ENCODE data around the gene GABRA4.

Gene GABRA4

DNA sequence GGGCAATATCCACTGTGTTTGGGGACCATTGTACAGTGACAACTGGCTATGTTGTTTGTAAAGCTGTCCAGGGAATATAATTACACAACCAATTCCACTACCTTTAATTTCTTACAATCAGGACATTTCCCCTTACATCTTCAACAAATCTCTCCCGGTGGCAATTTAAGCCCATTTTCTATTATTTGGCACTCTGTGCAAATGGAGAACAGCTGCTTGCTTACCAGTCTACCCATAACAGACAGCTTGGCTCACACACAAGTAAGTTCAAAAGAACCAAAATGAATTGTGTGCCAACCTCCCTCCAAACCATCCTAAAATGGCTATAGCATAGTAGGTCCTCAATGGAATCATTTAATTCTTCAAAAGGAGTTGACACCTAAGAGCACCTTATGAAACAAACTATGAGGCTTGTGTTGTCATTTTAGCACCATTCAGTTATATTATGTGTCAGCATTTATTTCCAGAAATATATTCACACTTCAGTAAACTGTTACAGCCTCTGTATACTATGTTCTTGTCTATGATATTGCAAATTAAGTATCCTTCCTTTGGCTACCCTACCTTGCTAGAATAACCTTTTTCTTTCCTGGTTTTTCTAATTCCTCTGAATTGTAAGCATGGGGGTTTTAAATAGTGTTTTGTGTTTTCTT lies 18.4 kb downstream of the GABRA4 start:
- no peaks in the 10 kb centered on the region for H3K36me3 ChIP-seq (ENCODE audit: control insufficient read depth in 2 of 2, insufficient read depth in 1 of 2, low read length in 2 of 2)
- no peak for TF ChIP-seq ZNF433 (tag by site-specific recombination; IDR thresholded peaks at IDR 0.05; ENCODE audit: low read depth)
- TF ChIP-seq ZNF335 (tag by site-specific recombination; conservative IDR thresholded peaks at IDR 0.05): no peak
- TF ChIP-seq ZNF239 (tag by site-specific recombination; IDR thresholded peaks at IDR 0.05): no peak
- TF ChIP-seq, protein P1, sequence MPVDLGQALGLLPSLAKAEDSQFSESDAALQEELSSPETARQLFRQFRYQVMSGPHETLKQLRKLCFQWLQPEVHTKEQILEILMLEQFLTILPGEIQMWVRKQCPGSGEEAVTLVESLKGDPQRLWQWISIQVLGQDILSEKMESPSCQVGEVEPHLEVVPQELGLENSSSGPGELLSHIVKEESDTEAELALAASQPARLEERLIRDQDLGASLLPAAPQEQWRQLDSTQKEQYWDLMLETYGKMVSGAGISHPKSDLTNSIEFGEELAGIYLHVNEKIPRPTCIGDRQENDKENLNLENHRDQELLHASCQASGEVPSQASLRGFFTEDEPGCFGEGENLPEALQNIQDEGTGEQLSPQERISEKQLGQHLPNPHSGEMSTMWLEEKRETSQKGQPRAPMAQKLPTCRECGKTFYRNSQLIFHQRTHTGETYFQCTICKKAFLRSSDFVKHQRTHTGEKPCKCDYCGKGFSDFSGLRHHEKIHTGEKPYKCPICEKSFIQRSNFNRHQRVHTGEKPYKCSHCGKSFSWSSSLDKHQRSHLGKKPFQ (tag by site-specific recombination; IDR thresholded peaks at IDR 0.05): no peak
- no peak for TF ChIP-seq ZNF274 (IDR thresholded peaks at IDR 0.05; ENCODE audit: low read length)
- no peak for TF ChIP-seq ZNF274 (tag by site-specific recombination; IDR thresholded peaks at IDR 0.05; ENCODE audit: borderline replicate concordance)
- no peak for TF ChIP-seq CTCF (tag by site-specific recombination; IDR thresholded peaks at IDR 0.05)
- TF ChIP-seq ZBTB11 (tag by site-specific recombination; conservative IDR thresholded peaks at IDR 0.05; ENCODE audit: low read depth): no peak
- TF ChIP-seq ZNF175 (tag by site-specific recombination; IDR thresholded peaks at IDR 0.05): no peak
- no peak for TF ChIP-seq ZNF404 (tag by site-specific recombination; IDR thresholded peaks at IDR 0.05)
- no peak for TF ChIP-seq RBAK (tag by site-specific recombination; IDR thresholded peaks at IDR 0.05)
- no peak for TF ChIP-seq ZNF112 (tag by site-specific recombination; IDR thresholded peaks at IDR 0.05)
- no peak for TF ChIP-seq ZXDB (tag by site-specific recombination; IDR thresholded peaks at IDR 0.05)
- no peak for TF ChIP-seq ZNF610 (tag by site-specific recombination; IDR thresholded peaks at IDR 0.05; ENCODE audit: borderline replicate concordance)
- TF ChIP-seq ZNF654 (tag by site-specific recombination; IDR thresholded peaks at IDR 0.05; ENCODE audit: low read depth): no peak
- no peak for TF ChIP-seq YY1 (tag by site-specific recombination; IDR thresholded peaks at IDR 0.05)
- no peak for TF ChIP-seq ZNF830 (tag by site-specific recombination; IDR thresholded peaks at IDR 0.05; ENCODE audit: low read depth)
- TF ChIP-seq ZNF223 (tag by site-specific recombination; IDR thresholded peaks at IDR 0.05): no peak
- TF ChIP-seq MYNN (tag by site-specific recombination; IDR thresholded peaks at IDR 0.05; ENCODE audit: borderline replicate concordance): no peak
- TF ChIP-seq, protein P2, sequence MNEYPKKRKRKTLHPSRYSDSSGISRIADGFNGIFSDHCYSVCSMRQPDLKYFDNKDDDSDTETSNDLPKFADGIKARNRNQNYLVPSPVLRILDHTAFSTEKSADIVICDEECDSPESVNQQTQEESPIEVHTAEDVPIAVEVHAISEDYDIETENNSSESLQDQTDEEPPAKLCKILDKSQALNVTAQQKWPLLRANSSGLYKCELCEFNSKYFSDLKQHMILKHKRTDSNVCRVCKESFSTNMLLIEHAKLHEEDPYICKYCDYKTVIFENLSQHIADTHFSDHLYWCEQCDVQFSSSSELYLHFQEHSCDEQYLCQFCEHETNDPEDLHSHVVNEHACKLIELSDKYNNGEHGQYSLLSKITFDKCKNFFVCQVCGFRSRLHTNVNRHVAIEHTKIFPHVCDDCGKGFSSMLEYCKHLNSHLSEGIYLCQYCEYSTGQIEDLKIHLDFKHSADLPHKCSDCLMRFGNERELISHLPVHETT (tag by site-specific recombination; IDR thresholded peaks at IDR 0.05): no peak

More for the DNA sequence above, 18.4 kb downstream of the GABRA4 start:
- ChIA-PET POLR2A (no interaction called here), CTCF (interaction anchor here (1.0 kb wide), 1 partner anchor 53 kb away, joined by 3 read pairs; no protein-coding TSS in a partner anchor)
- Histone ChIP-seq H3K27ac (ENCODE audit: extremely low read depth, low read depth, low read length) (no peak overlapping the region), H3K9me3 (ENCODE audit: control insufficient read depth, insufficient read depth, low read depth, low read length) (no peaks in the 10 kb centered on the region), H3K4me3 (ENCODE audit: low read depth, low read length) (no peak overlapping the region), H3K4me1 (ENCODE audit: control insufficient read depth, insufficient read depth, low read length) (no peaks in the 10 kb centered on the region)
